NCI-H748 (cell line): Measurements from ENCODE around the gene KRTAP10-3.

Experiments used
- DNase-seq: peaks from one replicate; lab custom pipeline; 2025; ENCODE audit not compliant: unreplicated experiment; lab: John Stamatoyannopoulos, UW

KRTAP10-3 gene

GRCh38 chr21:44530903-44531605 lies 27.5 kb downstream of the KRTAP10-3 start:
- DNase-seq, result no peak

- no peak for DNase-seq
Observed at GRCh38 chr21:44530221-44530902, 28.2 kb downstream of the KRTAP10-3 start.

- no peak for DNase-seq
Observed at GRCh38 chr21:44529503-44530125, 29.0 kb downstream of the KRTAP10-3 start.

GRCh38 chr21:44529011-44529421 lies 29.6 kb downstream of the KRTAP10-3 start:
- no peak for DNase-seq

- DNase-seq, result no peak
Observed at GRCh38 chr21:44528634-44528995, 30.0 kb downstream of the KRTAP10-3 start.

GRCh38 chr21:44527983-44528633 lies 30.5 kb downstream of the KRTAP10-3 start:
- no peak for DNase-seq

GRCh38 chr21:44527156-44527982 lies 31.2 kb downstream of the KRTAP10-3 start:
- no peak for DNase-seq

GRCh38 chr21:44526096-44526997 lies 32.2 kb downstream of the KRTAP10-3 start:
- no peak for DNase-seq

GRCh38 chr21:44525391-44526095 lies 33.1 kb downstream of the KRTAP10-3 start:
- no peak for DNase-seq

GRCh38 chr21:44524414-44525371 lies 33.9 kb downstream of the KRTAP10-3 start:
- DNase-seq, result no peak

GRCh38 chr21:44523567-44524413 lies 34.8 kb downstream of the KRTAP10-3 start:
- DNase-seq, result no peak

GRCh38 chr21:44522753-44523204 lies 35.8 kb downstream of the KRTAP10-3 start:
- DNase-seq, result no peak

- DNase-seq, result no peak
Observed at GRCh38 chr21:44521928-44522752, 36.5 kb downstream of the KRTAP10-3 start.

- DNase-seq, result no peak
Observed at GRCh38 chr21:44521301-44521927, 37.2 kb downstream of the KRTAP10-3 start.
